ENCODE measurements around the gene ROGDI. TPM values are rescaled to one million over a fixed set of nuclear protein-coding genes. Genes with fewer than 3 reads are reported as not detected.

The ROGDI gene
- total RNA-seq, 3 donors from 2014 or later (not counting 1 experiment from before 2014, with no cell fraction given) = 6.6 to 15.5 (median 7.5) TPM

- WGBS (ENCODE audit: insufficient coverage) = 97% methylated on average over 23 of the region's 23 CpGs
- Mint-ChIP-seq H3K36me3 (no peaks in the 10 kb centered on the region), H3K27me3 (ENCODE audit: low read depth in 2 of 2) (no peaks in the 10 kb centered on the region), H3K9me3 (no peaks in the 10 kb centered on the region), H3K27ac (no peak overlapping the region), H3K4me3 (no peak overlapping the region), H3K4me1 (peaks cover under 1% of the 10 kb centered on the region in 2 donors)
- intact Hi-C loops (cut with micrococcal nuclease) = no loop called here
- Histone ChIP-seq H3K27ac (ENCODE audit: low read length) (no peak overlapping the region), H3K27me3 (ENCODE audit: control insufficient read depth, insufficient read depth, low read length) (no peaks in the 10 kb centered on the region), H3K36me3 (ENCODE audit: control insufficient read depth, insufficient read depth, low read length) (peaks cover 40% of the 10 kb centered on the region), H3K4me1 (ENCODE audit: control insufficient read depth, insufficient read depth, low read length) (peaks cover 4% of the 10 kb centered on the region), H3K9me3 (ENCODE audit: control insufficient read depth, insufficient read depth, low read length) (no peaks in the 10 kb centered on the region), H3K4me3 (ENCODE audit: low read length) (no peak overlapping the region)
- DNase-seq (no peak), ATAC-seq (no peak)
- TF ChIP-seq, protein P1, sequence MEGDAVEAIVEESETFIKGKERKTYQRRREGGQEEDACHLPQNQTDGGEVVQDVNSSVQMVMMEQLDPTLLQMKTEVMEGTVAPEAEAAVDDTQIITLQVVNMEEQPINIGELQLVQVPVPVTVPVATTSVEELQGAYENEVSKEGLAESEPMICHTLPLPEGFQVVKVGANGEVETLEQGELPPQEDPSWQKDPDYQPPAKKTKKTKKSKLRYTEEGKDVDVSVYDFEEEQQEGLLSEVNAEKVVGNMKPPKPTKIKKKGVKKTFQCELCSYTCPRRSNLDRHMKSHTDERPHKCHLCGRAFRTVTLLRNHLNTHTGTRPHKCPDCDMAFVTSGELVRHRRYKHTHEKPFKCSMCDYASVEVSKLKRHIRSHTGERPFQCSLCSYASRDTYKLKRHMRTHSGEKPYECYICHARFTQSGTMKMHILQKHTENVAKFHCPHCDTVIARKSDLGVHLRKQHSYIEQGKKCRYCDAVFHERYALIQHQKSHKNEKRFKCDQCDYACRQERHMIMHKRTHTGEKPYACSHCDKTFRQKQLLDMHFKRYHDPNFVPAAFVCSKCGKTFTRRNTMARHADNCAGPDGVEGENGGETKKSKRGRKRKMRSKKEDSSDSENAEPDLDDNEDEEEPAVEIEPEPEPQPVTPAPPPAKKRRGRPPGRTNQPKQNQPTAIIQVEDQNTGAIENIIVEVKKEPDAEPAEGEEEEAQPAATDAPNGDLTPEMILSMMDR (IDR thresholded peaks at IDR 0.05) = no peak
These were observed 42.1 kb downstream of the ROGDI start for GRCh38 chr16:4760221-4760910.

DNA sequence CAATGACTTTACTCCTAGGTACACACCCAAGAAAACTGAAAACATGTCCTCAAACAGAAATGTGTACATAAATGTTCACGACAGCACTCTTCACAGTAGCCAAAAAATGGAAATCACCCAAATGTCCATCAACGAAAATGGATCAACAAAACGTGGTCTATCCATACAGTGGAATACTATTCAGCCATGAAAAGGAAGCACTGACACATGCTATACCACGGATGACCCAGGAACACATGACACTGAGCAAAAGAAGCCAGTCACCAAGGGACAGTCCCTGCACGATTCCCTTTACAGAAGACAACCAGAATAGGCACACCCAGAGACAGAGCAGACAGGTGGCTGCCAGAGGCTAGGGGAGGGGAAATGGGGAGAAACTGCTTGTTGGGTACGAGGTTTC is 46.7 kb downstream of the ROGDI start:
- no peaks in the 10 kb centered on the region for H3K9me3 Mint-ChIP-seq
- H3K9me3 ChIP-seq (ENCODE audit: control insufficient read depth, insufficient read depth, low read length) = no peaks in the 10 kb centered on the region
- ATAC-seq (no peak), DNase-seq (no peak)
- no peak overlapping the region for H3K27ac Mint-ChIP-seq
- no peaks in the 10 kb centered on the region for H3K4me1 ChIP-seq (ENCODE audit: control insufficient read depth, insufficient read depth, low read length)
- H3K4me1 Mint-ChIP-seq = no peaks in the 10 kb centered on the region
- H3K27me3 Mint-ChIP-seq (ENCODE audit: low read depth in 2 of 2) = no peaks in the 10 kb centered on the region
- no peak overlapping the region for H3K27ac ChIP-seq (ENCODE audit: low read length)
- TF ChIP-seq, protein P1 (IDR thresholded peaks at IDR 0.05) = no peak
- H3K27me3 ChIP-seq (ENCODE audit: control insufficient read depth, insufficient read depth, low read length) = no peaks in the 10 kb centered on the region
- no peaks in the 10 kb centered on the region for H3K36me3 Mint-ChIP-seq
- intact Hi-C loops (cut with micrococcal nuclease) = no loop called here
- H3K4me3 Mint-ChIP-seq = no peak overlapping the region
- no peak overlapping the region for H3K4me3 ChIP-seq (ENCODE audit: low read length)
- 97% methylated on average over 6 of the region's 6 CpGs for WGBS (ENCODE audit: insufficient coverage)
- peaks cover 52% of the 10 kb centered on the region for H3K36me3 ChIP-seq (ENCODE audit: control insufficient read depth, insufficient read depth, low read length)

- ATAC-seq (no peak), DNase-seq (no peak)
- H3K36me3 ChIP-seq (ENCODE audit: control insufficient read depth, insufficient read depth, low read length) = peaks cover 49% of the 10 kb centered on the region
- H3K27ac ChIP-seq (ENCODE audit: low read length) = no peak overlapping the region
- H3K4me3 Mint-ChIP-seq = no peak overlapping the region
- intact Hi-C loops (cut with micrococcal nuclease) = no loop called here
- H3K4me1 ChIP-seq (ENCODE audit: control insufficient read depth, insufficient read depth, low read length) = no peaks in the 10 kb centered on the region
- no peaks in the 10 kb centered on the region for H3K27me3 ChIP-seq (ENCODE audit: control insufficient read depth, insufficient read depth, low read length)
- H3K27ac Mint-ChIP-seq = no peak overlapping the region
- H3K4me1 Mint-ChIP-seq = no peaks in the 10 kb centered on the region
- 95% methylated on average over 4 of the region's 4 CpGs for WGBS (ENCODE audit: insufficient coverage)
- no peaks in the 10 kb centered on the region for H3K36me3 Mint-ChIP-seq
- no peaks in the 10 kb centered on the region for H3K9me3 ChIP-seq (ENCODE audit: control insufficient read depth, insufficient read depth, low read length)
- TF ChIP-seq, protein P1 (IDR thresholded peaks at IDR 0.05) = no peak
- H3K27me3 Mint-ChIP-seq (ENCODE audit: low read depth in 2 of 2) = no peaks in the 10 kb centered on the region
- no peaks in the 10 kb centered on the region for H3K9me3 Mint-ChIP-seq
- H3K4me3 ChIP-seq (ENCODE audit: low read length) = no peak overlapping the region
These were observed 47.6 kb downstream of the ROGDI start for GRCh38 chr16:4754865-4755264.

DNA sequence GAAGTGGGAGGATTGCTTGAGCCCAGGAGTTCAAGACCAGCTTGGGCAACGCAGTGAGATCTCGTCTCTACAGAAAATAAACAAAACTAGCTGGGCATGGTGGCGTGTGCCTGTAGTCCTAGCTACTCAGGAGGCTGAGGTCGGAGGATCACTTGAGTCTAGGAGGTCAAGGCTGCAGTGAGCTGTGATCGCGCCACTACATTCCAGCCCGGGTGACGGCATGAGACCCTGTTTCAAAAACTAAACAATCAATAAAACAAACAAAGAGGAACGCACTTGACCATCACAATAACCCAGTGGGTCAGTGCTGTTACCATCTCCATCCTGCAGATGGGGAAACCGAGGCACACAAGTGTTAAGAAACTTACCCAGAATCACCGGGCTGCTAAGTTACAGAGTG is 49.2 kb downstream of the ROGDI start:
- Mint-ChIP-seq H3K4me3 (no peak overlapping the region), H3K4me1 (peaks cover under 1% of the 10 kb centered on the region in 2 donors), H3K36me3 (no peaks in the 10 kb centered on the region), H3K27ac (no peak overlapping the region), H3K9me3 (no peaks in the 10 kb centered on the region), H3K27me3 (ENCODE audit: low read depth in 2 of 2) (no peaks in the 10 kb centered on the region)
- WGBS (ENCODE audit: insufficient coverage) = 96% methylated on average over 11 of the region's 11 CpGs
- Histone ChIP-seq H3K4me1 (ENCODE audit: control insufficient read depth, insufficient read depth, low read length) (no peaks in the 10 kb centered on the region), H3K27me3 (ENCODE audit: control insufficient read depth, insufficient read depth, low read length) (no peaks in the 10 kb centered on the region), H3K9me3 (ENCODE audit: control insufficient read depth, insufficient read depth, low read length) (no peaks in the 10 kb centered on the region), H3K27ac (ENCODE audit: low read length) (no peak overlapping the region), H3K4me3 (ENCODE audit: low read length) (no peak overlapping the region), H3K36me3 (ENCODE audit: control insufficient read depth, insufficient read depth, low read length) (peaks cover 38% of the 10 kb centered on the region)
- TF ChIP-seq, protein P1 (IDR thresholded peaks at IDR 0.05) = no peak
- no peak for DNase-seq
- no peak for ATAC-seq
- intact Hi-C loops (cut with micrococcal nuclease) = no loop called here
